HL-60 (cell line): ENCODE measurements around the gene RHBDL1.

ENCODE experiments used
- GABPA ChIP-seq: IDR thresholded peaks from 2 replicates; pipeline ENCODE4 v1.6.1; 2012; ENCODE audit warnings: low read depth
- POLR2AphosphoS5 ChIP-seq: IDR thresholded peaks from 2 replicates; pipeline ENCODE4 v1.6.1; 2012; ENCODE audit warnings: low read depth
- REST ChIP-seq: IDR thresholded peaks from 2 replicates; pipeline ENCODE4 v1.6.1; 2012; ENCODE audit warnings: low read depth; ENCODE audit not compliant: insufficient replicate concordance
- TF ChIP-seq, protein P1 (sequence below): IDR thresholded peaks from one replicate; pipeline ENCODE4 v1.5.1; 2011; ENCODE audit warnings: low read length, control low read depth, inconsistent platforms; ENCODE audit not compliant: insufficient read depth

DNA sequence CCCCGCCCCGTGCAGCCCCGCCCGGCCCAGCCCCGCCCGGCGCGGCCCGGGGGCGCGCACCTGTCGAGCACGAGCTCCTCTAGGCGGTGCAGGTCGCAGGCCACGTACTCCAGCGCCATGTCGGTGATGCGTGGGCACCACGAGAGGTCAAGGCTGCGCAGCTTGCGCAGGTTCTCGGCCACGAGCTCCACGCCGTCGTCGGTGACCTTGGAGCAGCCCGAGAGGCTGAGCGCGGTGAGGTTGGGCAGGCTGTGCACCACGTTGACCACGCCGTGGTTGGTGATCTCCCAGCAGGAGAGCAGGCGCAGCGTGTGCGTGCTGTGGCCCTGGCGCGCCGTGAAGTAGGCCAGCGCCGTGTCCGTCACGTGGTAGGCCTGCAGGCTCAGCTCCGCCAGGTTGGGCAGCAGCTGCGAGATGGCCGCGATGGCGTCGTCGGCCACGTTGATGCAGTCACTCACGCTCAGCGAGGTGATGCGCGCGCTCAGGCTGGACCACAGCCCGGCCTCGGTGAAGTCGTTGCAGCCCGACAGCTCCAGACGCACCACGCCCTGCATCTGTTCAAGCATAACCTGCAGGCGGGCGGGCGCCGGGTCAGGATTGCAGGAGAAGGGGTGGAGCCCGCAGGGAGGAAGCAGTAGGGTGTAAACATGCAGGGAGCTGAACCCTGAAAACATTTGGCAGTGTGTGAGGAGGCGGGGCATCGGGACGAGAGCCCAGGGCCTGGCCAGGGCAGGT is 20.1 kb downstream of the RHBDL1 start:
- TF ChIP-seq, protein P1, sequence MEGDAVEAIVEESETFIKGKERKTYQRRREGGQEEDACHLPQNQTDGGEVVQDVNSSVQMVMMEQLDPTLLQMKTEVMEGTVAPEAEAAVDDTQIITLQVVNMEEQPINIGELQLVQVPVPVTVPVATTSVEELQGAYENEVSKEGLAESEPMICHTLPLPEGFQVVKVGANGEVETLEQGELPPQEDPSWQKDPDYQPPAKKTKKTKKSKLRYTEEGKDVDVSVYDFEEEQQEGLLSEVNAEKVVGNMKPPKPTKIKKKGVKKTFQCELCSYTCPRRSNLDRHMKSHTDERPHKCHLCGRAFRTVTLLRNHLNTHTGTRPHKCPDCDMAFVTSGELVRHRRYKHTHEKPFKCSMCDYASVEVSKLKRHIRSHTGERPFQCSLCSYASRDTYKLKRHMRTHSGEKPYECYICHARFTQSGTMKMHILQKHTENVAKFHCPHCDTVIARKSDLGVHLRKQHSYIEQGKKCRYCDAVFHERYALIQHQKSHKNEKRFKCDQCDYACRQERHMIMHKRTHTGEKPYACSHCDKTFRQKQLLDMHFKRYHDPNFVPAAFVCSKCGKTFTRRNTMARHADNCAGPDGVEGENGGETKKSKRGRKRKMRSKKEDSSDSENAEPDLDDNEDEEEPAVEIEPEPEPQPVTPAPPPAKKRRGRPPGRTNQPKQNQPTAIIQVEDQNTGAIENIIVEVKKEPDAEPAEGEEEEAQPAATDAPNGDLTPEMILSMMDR = no peak
- TF ChIP-seq GABPA (no peak), POLR2AphosphoS5 (no peak), REST (no peak)
